ENCODE data around the gene AK2.

GRCh38 chr1:32991386-32991785 lies 45.3 kb downstream of the AK2 start:
- TF ChIP-seq PBX3 (IDR thresholded peaks at IDR 0.05; ENCODE audit: insufficient replicate concordance, low read depth, low read length) (no peak), CTCF (IDR thresholded peaks at IDR 0.05 in 2 of 3, conservative IDR thresholded peaks at IDR 0.05 in 1 of 3; ENCODE audit: control insufficient read depth in 2 of 3, extremely low read depth in 1 of 3, insufficient read depth in 1 of 3, low read depth in 3 of 3, low read length in 3 of 3) (no peak), SP1 (IDR thresholded peaks at IDR 0.05; ENCODE audit: low read depth, low read length) (no peak)
